Measurements from ENCODE around the gene R3HDML. TPM values are rescaled to one million over a fixed set of nuclear protein-coding genes. Genes with fewer than 3 reads are reported as not detected.

Gene R3HDML
- total and polyA plus RNA-seq, 9 of the 15 experiments (the other 6 are each of a cell fraction or from before 2014, with no cell fraction given), result not detected

DNA sequence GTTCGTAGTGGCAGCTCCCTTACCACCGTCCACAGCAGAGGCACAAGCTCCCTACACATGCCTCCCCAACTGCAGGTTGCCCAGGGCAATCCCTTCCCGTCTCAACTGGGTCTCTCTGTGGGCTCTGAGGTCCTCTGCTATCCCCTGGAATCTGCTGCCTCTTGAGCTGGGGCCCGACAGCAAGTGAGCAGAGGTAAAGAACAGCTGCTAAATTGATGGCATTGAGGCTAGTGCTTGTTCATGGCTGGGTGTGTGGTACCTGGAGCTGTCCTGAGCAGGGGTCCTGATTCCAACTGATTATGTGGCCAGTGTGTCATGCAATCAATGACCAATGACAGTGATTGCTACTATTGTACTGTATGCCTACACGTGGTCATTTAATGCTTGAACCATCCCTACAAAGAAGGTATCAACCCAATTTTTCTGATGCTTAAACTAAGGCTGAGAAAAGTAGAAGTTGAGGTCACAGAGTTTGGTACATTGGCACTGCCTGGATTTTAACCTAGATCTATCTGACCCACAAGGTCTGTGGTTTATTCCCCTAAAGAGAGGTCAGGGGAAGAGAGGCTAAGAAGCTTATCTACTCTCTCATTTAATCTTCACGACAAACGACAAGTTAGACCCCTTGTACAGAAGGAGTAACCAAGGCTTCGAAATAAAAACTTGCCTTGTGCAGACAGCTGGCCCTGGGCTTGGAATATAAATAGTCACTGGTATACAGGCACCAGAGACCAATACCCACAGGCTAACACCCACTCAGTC lies 59.7 kb downstream of the R3HDML start:
- CTCF ChIA-PET (ENCODE audit: low intra/inter-chr PET ratio), result no interaction called here
- no peak for ATAC-seq
- peaks cover 19 to 32% of the 10 kb centered on the region in 2 experiments for H3K4me1 ChIP-seq (replicated peaks in 1 of 2; ENCODE audit: control insufficient read depth in 2 of 2, insufficient read depth in 2 of 2, low read length in 2 of 2)

More for the DNA sequence above, 59.7 kb downstream of the R3HDML start:
- no peaks in the 10 kb centered on the region for H3K9me3 ChIP-seq (replicated peaks; ENCODE audit: control insufficient read depth, insufficient read depth, low read depth, low read length)
- H3K9me1 ChIP-seq (ENCODE audit: control insufficient read depth, insufficient read depth, low read length), result no peaks in the 10 kb centered on the region
- no peaks in the 10 kb centered on the region for H3K79me2 ChIP-seq (ENCODE audit: control insufficient read depth, insufficient read depth, low read length)
- H4K20me1 ChIP-seq (replicated peaks; ENCODE audit: control insufficient read depth, insufficient read depth, low read length), result no peaks in the 10 kb centered on the region
- no peaks in the 10 kb centered on the region for H3K36me3 ChIP-seq (ENCODE audit: control insufficient read depth, insufficient read depth, low read length)
- H3K27ac ChIP-seq (ENCODE audit: extremely low read depth, low read depth, low read length), result no peak overlapping the region
- intact Hi-C loops (cut with micrococcal nuclease), result no loop called here
- peak; percentile 65 for FAIRE-seq
- no TSS peak for BruUV-seq (replicated peaks)
- H3K27me3 ChIP-seq (ENCODE audit: control insufficient read depth in 2 of 2, insufficient read depth in 2 of 2, low read length in 2 of 2), result peaks cover 0 to 17% of the 10 kb centered on the region in 2 experiments; a peak in 2 of 5 replicates
- H3K4me3 ChIP-seq, result no peak overlapping the region
- DNase-seq (ENCODE audit: extremely low read depth in 1 of 4, low spot score in 3 of 4), result no peak
- no peak overlapping the region for H2AFZ ChIP-seq (ENCODE audit: low read depth, low read length)
- H3K9ac ChIP-seq (ENCODE audit: insufficient read depth in 1 of 2, low read depth in 2 of 2, low read length in 2 of 2), result no peak overlapping the region
- TF ChIP-seq EHMT2 (IDR thresholded peaks at IDR 0.05) (peak; percentile 87), RBM25 (IDR thresholded peaks at IDR 0.05; ENCODE audit: low read depth, low read length, severe bottlenecking) (peak; percentile 39), E2F5 (CRISPR knock-in tag; IDR thresholded peaks at IDR 0.05) (no peak), MIER1 (IDR thresholded peaks at IDR 0.05; ENCODE audit: low read depth) (peak; percentile 89)
- TF ChIP-seq, protein P1, sequence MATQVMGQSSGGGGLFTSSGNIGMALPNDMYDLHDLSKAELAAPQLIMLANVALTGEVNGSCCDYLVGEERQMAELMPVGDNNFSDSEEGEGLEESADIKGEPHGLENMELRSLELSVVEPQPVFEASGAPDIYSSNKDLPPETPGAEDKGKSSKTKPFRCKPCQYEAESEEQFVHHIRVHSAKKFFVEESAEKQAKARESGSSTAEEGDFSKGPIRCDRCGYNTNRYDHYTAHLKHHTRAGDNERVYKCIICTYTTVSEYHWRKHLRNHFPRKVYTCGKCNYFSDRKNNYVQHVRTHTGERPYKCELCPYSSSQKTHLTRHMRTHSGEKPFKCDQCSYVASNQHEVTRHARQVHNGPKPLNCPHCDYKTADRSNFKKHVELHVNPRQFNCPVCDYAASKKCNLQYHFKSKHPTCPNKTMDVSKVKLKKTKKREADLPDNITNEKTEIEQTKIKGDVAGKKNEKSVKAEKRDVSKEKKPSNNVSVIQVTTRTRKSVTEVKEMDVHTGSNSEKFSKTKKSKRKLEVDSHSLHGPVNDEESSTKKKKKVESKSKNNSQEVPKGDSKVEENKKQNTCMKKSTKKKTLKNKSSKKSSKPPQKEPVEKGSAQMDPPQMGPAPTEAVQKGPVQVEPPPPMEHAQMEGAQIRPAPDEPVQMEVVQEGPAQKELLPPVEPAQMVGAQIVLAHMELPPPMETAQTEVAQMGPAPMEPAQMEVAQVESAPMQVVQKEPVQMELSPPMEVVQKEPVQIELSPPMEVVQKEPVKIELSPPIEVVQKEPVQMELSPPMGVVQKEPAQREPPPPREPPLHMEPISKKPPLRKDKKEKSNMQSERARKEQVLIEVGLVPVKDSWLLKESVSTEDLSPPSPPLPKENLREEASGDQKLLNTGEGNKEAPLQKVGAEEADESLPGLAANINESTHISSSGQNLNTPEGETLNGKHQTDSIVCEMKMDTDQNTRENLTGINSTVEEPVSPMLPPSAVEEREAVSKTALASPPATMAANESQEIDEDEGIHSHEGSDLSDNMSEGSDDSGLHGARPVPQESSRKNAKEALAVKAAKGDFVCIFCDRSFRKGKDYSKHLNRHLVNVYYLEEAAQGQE (IDR thresholded peaks at IDR 0.05; ENCODE audit: borderline replicate concordance), result peak; percentile 95
- TF ChIP-seq, protein P1 (CRISPR knock-in tag; IDR thresholded peaks at IDR 0.05; ENCODE audit: low read depth), result peak; percentile 76; the same call in 1 of the 2 replicates
- POLR2A ChIA-PET, result interaction anchor here (0.5 to 0.7 kb wide), 2 partner anchors 184 to 289 kb away, joined by 3 read pairs; no protein-coding TSS in a partner anchor
- in situ Hi-C loops (cut with MboI), result no loop called here
- H3K4me2 ChIP-seq (ENCODE audit: insufficient read depth, low read length), result no peak overlapping the region
- 15% methylated on average over 8 of the region's 8 CpGs for WGBS (ENCODE audit: insufficient coverage, low coverage, missing lambda C conversion rate)

Measured in K562 (cell line).